ENCODE results near the gene MARCHF10. TPM values are rescaled to one million over a fixed set of nuclear protein-coding genes. Genes with fewer than 3 reads are reported as not detected.

Gene MARCHF10
- total RNA-seq, 1 experiment from 2014 or later: not detected

DNA sequence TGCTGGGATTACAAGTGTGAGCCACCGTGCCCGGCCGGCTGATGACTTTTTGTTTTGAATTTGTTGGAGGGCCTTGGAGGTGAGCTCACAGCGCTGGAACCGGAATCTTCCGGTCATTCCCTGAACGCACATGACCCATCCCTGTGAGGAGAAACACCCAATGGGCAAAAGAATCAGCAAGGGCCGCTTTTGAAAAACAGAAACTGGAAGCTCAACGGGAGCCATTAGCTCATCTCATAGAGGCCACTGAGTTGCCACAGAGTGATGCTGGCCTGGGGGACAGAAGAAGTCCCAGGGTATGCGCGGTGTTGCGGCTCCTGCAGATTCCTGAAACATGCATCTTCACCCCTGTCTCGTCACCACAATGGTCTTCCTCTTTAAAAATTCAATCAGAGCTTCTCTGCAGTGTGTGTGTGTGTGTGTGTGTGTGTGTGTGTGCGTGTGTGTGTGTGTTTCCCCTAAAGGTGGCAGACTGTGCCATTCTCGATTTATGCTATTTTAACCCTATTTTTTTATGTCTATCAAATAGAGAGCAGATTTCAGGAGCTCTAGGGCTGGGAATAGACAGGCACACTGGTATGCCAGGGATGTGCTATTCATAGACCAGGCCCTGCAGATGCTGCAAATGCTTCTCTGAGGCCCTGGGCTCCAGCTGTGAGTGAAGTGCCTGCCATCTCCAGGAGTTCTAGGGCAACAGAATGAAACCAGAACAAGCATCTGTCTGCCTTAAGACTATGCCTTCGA is 68.3 kb downstream of the MARCHF10 start (continued):
- no peak for TF ChIP-seq SP1 (IDR thresholded peaks at IDR 0.05; ENCODE audit: low read depth)
- TF ChIP-seq JUND (IDR thresholded peaks at IDR 0.05): no peak
- TF ChIP-seq, protein P1, sequence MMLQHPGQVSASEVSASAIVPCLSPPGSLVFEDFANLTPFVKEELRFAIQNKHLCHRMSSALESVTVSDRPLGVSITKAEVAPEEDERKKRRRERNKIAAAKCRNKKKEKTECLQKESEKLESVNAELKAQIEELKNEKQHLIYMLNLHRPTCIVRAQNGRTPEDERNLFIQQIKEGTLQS (IDR thresholded peaks at IDR 0.05): no peak
- no peak for TF ChIP-seq ZFX (IDR thresholded peaks at IDR 0.05)
- TF ChIP-seq RAD21 (IDR thresholded peaks at IDR 0.05; ENCODE audit: low read depth): no peak
- no peak for TF ChIP-seq ZNF274 (IDR thresholded peaks at IDR 0.05; ENCODE audit: low read depth, low read length)

- no TSS peak for BruUV-seq (replicated peaks)
- Histone ChIP-seq H3K9me2 (ENCODE audit: insufficient read depth) (no peaks in the 10 kb centered on the region), H4K20me1 (ENCODE audit: insufficient read depth) (no peaks in the 10 kb centered on the region), H3K4me3 (replicated peaks in 1 of 2; ENCODE audit: low read depth in 1 of 2, low read length in 2 of 2) (no peak overlapping the region), H3K27ac (ENCODE audit: low read depth, low read length) (no peak overlapping the region), H3K9me3 (ENCODE audit: control insufficient read depth in 1 of 2, insufficient read depth in 1 of 2, low read depth in 1 of 2, low read length in 2 of 2) (no peaks in the 10 kb centered on the region), H3K9ac (ENCODE audit: low read length) (no peak overlapping the region), H3K4me1 (ENCODE audit: control insufficient read depth in 1 of 2, insufficient read depth in 2 of 2, low read length in 2 of 2) (no peaks in the 10 kb centered on the region), H3K36me3 (ENCODE audit: control insufficient read depth in 1 of 2, insufficient read depth in 2 of 2, low read length in 2 of 2) (no peaks in the 10 kb centered on the region), H2AFZ (ENCODE audit: low read depth, low read length, poor library complexity, severe bottlenecking) (no peak overlapping the region), H3K79me2 (ENCODE audit: insufficient read depth, low read length) (no peaks in the 10 kb centered on the region), H3K4me2 (ENCODE audit: low read length) (no peak overlapping the region), H3K27me3 (ENCODE audit: insufficient read depth, low read length) (no peaks in the 10 kb centered on the region)
- ATAC-seq: no peak
- no peak for TF ChIP-seq ZFX (IDR thresholded peaks at IDR 0.05)
- no peak for TF ChIP-seq TCF7L2 (IDR thresholded peaks at IDR 0.05; ENCODE audit: borderline replicate concordance, extremely low read depth, insufficient read depth, insufficient read length)
- TF ChIP-seq, protein P1 (IDR thresholded peaks at IDR 0.05): no peak
- no peak for TF ChIP-seq REST (IDR thresholded peaks at IDR 0.05; ENCODE audit: low read depth)
- TF ChIP-seq CBX3 (IDR thresholded peaks at IDR 0.05; ENCODE audit: low read depth): no peak
- no peak for TF ChIP-seq MAX (IDR thresholded peaks at IDR 0.05)
- no peak for TF ChIP-seq POLR2AphosphoS5 (IDR thresholded peaks at IDR 0.05; ENCODE audit: low read depth, low read length)
- RAD21 ChIA-PET (ENCODE audit: low non-redundant PET in 1 of 2, low total read pairs in 2 of 2, uncharacterized antibody in 2 of 2, unreplicated experiment in 2 of 2): no interaction called here
- no peak for DNase-seq (ENCODE audit: low read depth, low spot score)
- intact Hi-C loops (cut with micrococcal nuclease): no loop called here
- CTCF ChIA-PET: no interaction called here
- POLR2A ChIA-PET: no interaction called here
Measured at GRCh38 chr17:62738281-62738680, 69.8 kb downstream of the MARCHF10 start.
